ENCODE data around the gene NUP214.
"Not testable (repeated sequence)": the region's sequence is repeated elsewhere in the genome, so short reads cannot be mapped to it uniquely, and the experiment has no call there.

Gene NUP214

GRCh38 chr9:131201856-131202255 is 76.5 kb downstream of the NUP214 start:
- DNase-seq = no peak

DNA sequence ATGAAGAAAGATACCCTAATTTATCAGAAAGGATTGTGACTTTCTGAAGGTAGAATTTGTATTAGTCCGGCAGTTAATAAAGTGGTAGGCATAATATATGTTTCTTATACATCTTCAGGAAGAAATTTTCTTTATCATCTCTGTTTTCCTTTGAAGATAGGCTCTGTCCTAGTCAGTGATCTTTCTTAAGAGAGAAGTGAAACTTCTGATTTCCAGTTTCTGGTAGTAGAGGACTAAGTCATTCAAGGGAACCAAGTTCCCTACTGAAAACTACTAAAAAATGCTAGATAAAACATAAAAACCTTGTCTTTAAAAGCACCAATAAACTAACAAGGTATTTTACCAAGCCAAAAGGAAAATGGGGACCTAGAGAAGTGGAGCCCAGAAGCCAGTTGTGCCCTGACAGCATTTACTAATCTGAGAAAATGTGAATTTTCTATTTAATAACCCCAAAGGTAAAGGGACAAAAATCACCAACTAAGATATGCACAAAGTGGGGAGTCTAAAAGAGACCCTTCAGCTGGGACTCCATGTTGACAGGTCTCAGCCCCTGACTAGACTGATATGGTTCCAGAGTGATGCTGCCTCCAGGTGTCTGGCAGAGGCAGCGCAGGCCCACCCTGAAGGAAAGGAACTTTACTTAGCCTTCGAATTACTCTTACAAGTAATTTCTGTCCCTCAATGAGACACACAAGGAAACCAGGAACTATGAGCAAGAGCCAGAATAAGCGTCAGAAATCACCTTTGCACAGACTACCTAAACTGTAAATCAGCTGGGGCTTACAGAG is 78.2 kb downstream of the NUP214 start:
- no peak for DNase-seq

- no peak for DNase-seq
Observed at GRCh38 chr9:131204285-131204684, 78.9 kb downstream of the NUP214 start.

- DNase-seq = no peak
Observed at GRCh38 chr9:131206495-131206894, 81.1 kb downstream of the NUP214 start.

GRCh38 chr9:131211920-131212319 is 86.5 kb downstream of the NUP214 start:
- not testable (repeated sequence) for DNase-seq

DNA sequence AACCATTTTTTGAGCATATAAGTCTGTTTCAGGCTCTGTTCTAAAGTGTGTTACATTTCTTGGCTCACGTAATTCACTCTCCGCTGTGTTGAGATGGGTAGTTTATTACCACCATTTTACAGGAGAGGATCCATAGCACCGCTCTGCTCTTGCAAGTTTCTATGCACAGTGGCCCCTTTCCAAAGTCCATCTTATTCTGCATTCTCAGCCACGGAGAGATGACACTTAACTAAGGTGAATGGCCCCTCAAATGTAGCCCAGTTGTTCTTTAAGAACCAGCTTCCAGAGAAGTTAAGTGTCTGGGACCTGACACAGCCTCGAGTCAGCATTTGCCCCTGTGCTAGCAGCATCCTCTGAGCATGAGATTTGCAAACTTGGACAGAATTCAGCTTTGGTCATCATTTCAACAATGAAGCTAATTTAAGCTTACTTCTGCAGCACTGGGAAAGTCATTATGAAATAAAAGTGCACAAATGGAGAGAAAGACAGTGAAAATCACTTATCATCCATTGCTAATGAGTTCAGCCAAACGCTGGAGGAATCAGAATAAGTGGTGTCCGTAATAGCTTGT is 89.0 kb downstream of the NUP214 start:
- no peak for DNase-seq

DNA sequence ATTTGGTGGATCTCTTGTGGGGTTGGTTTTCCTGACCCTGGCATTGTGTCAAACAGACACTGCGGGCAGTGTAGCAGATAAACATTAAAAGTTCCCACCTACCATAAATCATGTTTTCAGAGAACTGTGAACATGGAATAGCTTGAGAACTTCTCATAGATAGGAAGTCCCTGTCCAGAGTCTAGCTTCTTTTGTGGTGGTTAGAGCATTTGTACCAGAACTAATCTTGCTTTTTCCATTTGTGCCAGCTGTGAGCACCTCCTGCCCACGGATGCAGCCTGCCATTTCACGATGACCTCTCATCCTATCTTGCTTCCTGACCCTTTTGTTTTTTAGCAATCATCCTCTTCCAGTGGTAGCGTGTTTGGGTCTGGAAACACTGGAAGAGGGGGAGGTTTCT is 89.5 kb downstream of the NUP214 start:
- no peak for DNase-seq

- no peak for DNase-seq
Observed at GRCh38 chr9:131216806-131217205, 91.4 kb downstream of the NUP214 start.

- peak; percentile 72 for DNase-seq
Observed at GRCh38 chr9:131217331-131218031, 92.1 kb downstream of the NUP214 start.

DNA sequence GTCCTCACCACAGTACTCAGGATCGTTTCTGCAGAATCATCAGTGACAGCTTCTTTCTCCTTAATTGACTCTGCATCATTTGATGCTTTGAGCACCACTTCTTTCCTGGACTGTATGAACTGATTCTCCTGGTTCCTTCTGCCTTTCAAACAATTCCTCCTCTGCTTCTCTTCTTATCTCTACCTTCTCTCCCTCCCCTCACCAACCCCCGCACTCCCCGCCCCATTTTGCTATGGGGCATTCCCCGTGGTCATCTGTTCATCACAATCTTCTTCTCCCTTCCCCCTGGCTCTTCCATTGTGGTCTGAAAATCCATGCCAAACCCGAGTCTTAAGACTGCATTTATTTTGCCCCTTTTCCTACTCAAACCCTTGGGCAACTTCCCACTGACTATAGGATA is 93.0 kb downstream of the NUP214 start:
- DNase-seq = no peak

GRCh38 chr9:131220485-131220884 is 95.1 kb downstream of the NUP214 start:
- no peak for DNase-seq

- DNase-seq = no peak
Observed at GRCh38 chr9:131222460-131222859, 97.1 kb downstream of the NUP214 start.

DNA sequence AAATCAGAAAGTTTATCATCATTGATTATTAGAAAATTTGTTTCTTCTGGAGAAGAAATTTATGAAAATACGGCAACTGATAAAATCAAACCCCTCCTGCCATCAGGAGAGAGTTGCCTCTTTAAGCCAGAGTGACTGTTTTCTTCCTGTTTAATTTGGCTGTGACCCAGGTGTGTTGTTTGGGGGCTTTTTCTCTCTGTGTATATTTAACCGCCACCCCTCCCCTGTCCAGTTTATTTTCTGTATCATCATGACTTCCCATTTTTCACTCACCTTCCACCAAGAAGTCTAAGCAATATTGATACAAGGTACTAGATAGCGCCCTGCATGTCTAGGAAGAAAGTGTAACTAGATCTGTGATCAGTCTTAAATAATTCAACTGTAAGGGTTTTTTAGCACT is 100.8 kb downstream of the NUP214 start:
- no peak for DNase-seq

GRCh38 chr9:131227112-131227958 is 101.9 kb downstream of the NUP214 start:
- DNase-seq = no peak

DNA sequence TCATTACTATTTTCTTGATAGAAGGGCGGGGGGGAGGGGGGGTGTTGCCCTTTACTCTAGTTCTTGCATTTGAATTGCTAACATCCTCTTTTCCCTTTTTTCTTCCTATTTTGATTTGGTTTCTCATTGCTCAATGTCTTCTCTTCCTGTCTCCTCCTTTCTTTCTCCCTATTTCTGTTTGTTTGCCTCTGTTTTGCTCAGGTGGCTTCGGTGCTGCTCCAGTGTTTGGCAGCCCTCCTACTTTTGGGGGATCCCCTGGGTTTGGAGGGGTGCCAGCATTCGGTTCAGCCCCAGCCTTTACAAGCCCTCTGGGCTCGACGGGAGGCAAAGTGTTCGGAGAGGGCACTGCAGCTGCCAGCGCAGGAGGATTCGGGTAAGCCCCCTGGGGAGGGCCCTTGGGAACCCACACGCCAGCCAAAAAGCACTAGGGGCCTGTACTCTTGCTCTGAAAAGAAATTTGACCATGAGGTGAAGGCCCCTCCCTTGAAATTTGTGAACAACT is 102.6 kb downstream of the NUP214 start:
- DNase-seq = no peak

- DNase-seq = no peak
Observed at GRCh38 chr9:131228988-131229387, 103.6 kb downstream of the NUP214 start.

DNA sequence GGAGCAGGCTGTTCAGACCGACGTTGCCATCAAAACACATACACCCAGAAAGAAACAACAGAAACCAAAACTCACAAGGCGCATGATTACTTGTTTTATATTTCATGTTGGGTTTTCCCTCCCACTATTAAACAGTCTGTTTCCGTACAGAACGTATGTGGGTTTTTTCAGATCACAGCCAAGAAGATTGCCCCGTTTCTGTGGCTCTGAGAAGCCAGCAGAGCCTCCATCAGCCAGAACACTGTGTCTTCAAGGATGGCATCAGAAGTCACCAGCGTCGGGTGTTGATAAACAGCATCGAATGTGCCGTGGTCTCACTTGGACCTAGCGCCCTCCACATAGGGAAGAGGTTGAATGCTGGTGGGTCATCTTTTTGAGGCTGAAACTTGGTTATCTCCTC is 108.2 kb downstream of the NUP214 start:
- DNase-seq = no peak

- DNase-seq = no peak
Observed at GRCh38 chr9:131233995-131234394, 108.6 kb downstream of the NUP214 start.

GRCh38 chr9:131234799-131235479 is 109.6 kb downstream of the NUP214 start:
- no peak for DNase-seq

- no peak for DNase-seq
Observed at GRCh38 chr9:131235480-131235851, 110.1 kb downstream of the NUP214 start.

DNA sequence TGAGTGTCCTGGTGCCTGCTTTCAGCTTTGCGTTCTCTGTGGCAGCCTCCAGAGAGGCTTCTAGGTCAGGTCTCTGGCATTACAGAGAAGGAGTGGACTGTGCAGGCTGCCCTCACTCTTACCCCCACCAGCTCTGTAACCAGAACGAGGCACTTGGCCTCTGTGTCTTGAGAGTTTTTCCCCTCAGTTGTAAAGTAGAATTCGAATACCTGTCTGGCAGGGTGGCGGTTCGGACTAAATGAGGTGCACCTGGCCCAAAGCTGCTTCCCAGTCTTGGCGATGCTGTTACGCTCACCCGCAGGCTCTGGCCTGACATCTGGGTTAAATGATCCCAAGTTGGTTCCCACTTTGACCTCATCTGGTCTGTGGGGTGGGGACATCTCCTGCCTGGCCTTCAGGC is 110.8 kb downstream of the NUP214 start:
- no peak for DNase-seq

- no peak for DNase-seq
Observed at GRCh38 chr9:131236761-131237160, 111.4 kb downstream of the NUP214 start.

All from DMS53 (cell line).